ENCODE results near the gene SERTM2. TPM values are rescaled to one million over a fixed set of nuclear protein-coding genes. Genes with fewer than 3 reads are reported as not detected.

SERTM2 gene
- total RNA-seq, 1 donor: 2.4 TPM

DNA sequence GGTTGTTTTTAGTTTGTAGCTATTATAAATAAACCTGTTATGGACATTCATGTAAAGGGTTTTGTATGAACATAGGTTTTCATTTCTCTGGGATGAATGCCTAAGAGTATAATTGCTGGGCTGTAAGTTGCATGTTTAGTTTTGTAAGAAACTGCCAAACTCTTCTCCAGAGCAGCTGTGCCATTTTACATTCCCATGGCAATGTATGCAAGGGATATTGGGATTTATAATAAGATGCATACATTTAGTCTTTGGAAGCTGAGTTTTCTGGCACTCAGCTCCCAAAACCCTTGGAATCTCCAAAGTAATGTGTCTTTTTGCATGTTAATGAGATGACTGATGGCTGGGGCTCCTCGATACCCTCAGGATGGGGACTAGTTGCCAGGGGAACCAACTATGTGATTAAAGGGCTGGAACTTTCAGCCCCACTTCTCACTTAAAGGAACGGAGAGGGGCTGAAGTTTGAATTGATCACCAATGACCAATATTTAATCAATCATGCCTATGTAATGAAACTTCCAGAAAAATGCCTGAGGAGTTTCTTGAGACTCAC is 44.0 kb downstream of the SERTM2 start:
- no peak for DNase-seq (ENCODE audit: low read depth in 2 of 3, low spot score in 2 of 3)

DNA sequence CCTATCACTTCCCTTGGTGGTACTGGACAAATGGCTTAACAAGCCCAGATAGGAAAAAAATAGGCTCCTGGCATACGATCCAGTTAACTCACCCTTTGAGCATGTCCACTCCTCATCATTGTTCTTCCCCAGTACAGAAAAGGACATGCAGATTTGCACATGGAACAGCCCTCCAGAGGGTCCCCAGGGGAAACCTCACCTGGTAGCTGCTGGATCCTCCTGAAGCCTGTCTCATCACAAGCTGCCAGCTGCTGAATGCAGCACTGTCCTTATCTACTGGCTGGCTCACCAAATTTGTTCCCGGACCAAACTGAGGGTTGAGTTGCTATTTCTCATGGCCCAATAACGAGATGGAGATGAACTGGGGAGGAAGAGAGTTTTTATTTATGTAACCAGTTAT is 49.4 kb downstream of the SERTM2 start:
- no peak for DNase-seq (ENCODE audit: low read depth in 2 of 3, low spot score in 2 of 3)

DNA sequence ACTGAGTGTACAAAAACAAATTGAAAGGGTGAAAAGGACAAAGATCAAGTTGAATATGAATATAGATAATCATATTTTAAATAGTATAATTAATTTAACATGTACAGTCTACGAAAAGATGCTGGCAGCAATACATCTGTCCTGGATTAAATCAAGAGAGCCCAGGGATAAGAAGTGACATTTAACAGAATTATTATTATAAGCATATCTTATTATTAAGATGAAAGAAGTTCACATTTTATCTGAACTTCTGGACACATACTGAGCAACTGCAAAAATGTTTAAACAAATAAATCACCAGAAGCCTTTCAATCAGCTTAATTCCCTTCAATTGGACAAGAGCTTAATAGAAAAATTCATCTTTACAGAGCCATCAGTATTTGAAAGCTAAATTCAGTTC is 50.4 kb downstream of the SERTM2 start:
- DNase-seq (ENCODE audit: low read depth in 2 of 3, low spot score in 2 of 3): no peak

DNA sequence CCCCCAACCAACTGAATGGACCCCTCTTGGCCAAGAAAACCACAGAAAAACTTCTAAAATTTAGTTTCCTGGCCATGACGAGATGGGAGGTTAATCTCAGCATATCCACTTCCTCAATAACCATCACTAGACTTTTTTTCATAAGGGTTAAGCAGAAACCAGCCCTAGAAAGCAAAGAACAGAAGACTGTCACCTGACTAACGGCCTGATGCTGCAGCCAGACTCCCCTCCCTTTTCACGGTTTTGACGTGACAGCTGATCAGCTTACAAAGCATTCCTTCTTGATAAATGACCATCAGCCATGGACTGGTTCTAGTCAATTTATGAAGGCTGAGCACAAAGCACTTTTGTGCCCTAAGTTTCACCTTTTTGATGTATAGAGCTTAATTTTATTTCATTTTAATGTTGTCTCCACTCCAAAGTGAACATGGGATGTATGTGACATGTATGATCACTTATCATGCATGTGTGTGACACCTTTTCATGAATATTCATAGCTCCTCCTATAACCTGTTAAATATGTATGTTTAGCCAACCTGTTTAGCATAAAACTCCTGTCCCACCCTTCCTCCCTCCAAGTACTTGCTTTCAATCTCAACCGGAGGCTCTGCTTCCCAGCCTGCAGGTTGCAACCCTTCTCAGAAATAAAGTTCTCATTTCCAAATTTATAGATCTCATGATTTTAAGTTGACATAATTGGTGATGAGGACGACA is 56.3 kb downstream of the SERTM2 start:
- no peak for DNase-seq (ENCODE audit: low read depth in 2 of 3, low spot score in 2 of 3)

DNA sequence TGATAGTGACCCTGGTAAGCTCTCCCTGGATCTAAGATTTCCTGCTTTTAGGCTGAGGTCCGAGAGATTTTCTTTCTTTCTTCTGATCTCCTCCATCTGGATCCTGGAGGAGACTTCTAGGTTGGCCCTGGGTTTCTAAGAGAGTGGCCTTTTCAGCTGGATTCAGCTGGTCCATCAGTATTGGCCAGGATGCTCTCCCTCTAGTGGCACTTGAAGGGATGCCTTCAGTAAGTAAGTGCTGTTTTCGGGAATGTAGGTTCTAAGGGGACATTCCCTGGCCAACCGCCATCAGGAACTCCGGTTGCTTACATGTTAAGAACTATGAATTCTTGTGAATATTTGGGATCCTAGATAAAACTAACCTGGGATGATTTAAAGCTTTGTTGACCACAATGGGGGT is 56.9 kb downstream of the SERTM2 start:
- DNase-seq (ENCODE audit: low read depth in 2 of 3, low spot score in 2 of 3): no peak

DNA sequence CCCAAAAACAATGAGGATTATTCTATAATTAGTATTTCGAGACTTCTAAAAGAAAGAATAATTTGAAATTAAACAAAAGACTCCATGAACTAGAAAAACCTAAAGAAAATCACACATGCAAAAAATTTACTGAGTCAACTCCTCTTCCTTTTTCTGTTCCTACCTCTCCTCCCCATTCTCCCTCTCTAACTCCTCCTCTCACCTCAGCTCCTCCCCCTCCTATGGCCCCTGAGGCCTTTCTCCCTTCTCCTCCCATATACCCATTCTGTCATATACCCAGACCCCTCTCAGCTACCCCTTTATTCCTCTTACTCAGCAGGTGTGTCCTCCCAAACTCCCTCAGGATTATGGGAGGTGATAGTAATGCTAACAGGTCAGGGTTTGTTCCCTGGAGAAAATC is 57.4 kb downstream of the SERTM2 start:
- DNase-seq (ENCODE audit: low read depth in 2 of 3, low spot score in 2 of 3): no peak

Other genes with a start within 250 kb of the SERTM2 start
- under 0.01 TPM for gene CAPN6, start 241.2 kb upstream of the SERTM2 start, total RNA-seq
- gene DCX, start 99.5 kb upstream of the SERTM2 start, total RNA-seq: under 0.01 TPM
- gene ALG13, start 169.5 kb downstream of the SERTM2 start, total RNA-seq: 49.3 TPM